ENCODE measurements around the gene ZNF260. TPM values are rescaled to one million over a fixed set of nuclear protein-coding genes. Genes with fewer than 3 reads are reported as not detected.

Gene ZNF260
- 10 to 100 TPM in 1 of 4 donors, 1 to 10 TPM in 3; 1.3 to 16.3 (median 3.2) TPM for total RNA-seq

- H3K27me3 ChIP-seq = no peaks in the 10 kb centered on the region
- peaks cover 0 to 38% of the 10 kb centered on the region in 2 donors for H3K36me3 ChIP-seq
- TF ChIP-seq CTCF (IDR thresholded peaks at IDR 0.05 in 4 of 5, conservative IDR thresholded peaks at IDR 0.05 in 1 of 5) = no peak
- peak; percentile 43 to 56 for TF ChIP-seq POLR2A (IDR thresholded peaks at IDR 0.05)
- in situ Hi-C loops (cut with MboI; ENCODE audit: low sequenced_read_pairs in 4 of 4) = no loop called here
- ATAC-seq (peak; percentile 99), DNase-seq (peak; percentile 96)
- H3K4me3 ChIP-seq = peak within 1 kb of the TSS; percentile 71 to 83 (median 80)
- intact Hi-C loops (cut with DNase I; ENCODE audit: low total_unique reads) = loop anchor here (1.0 to 2.0 kb wide), 8 partner anchors 39 to 938 kb away; partner anchors contain the start of genes ZNF146, ZNF345, ZNF527 and ZNF529
- H3K4me1 ChIP-seq = peaks cover 16 to 17% of the 10 kb centered on the region in 2 donors
- peaks cover 0 to 28% (median 8%) of the 10 kb centered on the region in 3 donors for H3K9me3 ChIP-seq
- peak within 1 kb of the TSS; percentile 83 to 94 (median 90) for H3K27ac ChIP-seq
Measured at GRCh38 chr19:36528194-36528920, at the start of gene ZNF260. ZNF260 (minus strand) TSS chr19:36528271; CDS start chr19:36515238, 13,033 bp downstream.

- Histone ChIP-seq H3K36me3 (peaks cover 13 to 68% of the 10 kb centered on the region in 2 donors), H3K27ac (no peak overlapping the region), H3K4me1 (peaks cover 9 to 10% of the 10 kb centered on the region in 2 donors), H3K4me3 (no peak overlapping the region), H3K27me3 (no peaks in the 10 kb centered on the region), H3K9me3 (peaks cover 0 to 8% (median 4%) of the 10 kb centered on the region in 3 donors)
- intact Hi-C loops (cut with DNase I; ENCODE audit: low total_unique reads) (loop anchor here (10.0 kb wide), 1 partner anchor 107 kb away; the partner anchor contains the start of gene ZNF567), in situ Hi-C loops (cut with MboI; ENCODE audit: low sequenced_read_pairs in 4 of 4) (no loop called here)
- no peak for TF ChIP-seq CTCF (IDR thresholded peaks at IDR 0.05 in 4 of 5, conservative IDR thresholded peaks at IDR 0.05 in 1 of 5)
- no peak for TF ChIP-seq POLR2A (IDR thresholded peaks at IDR 0.05)
- ATAC-seq (no peak), DNase-seq (no peak)
Measured at GRCh38 chr19:36577271-36577996, 49.4 kb upstream of the ZNF260 start.

GRCh38 chr19:36574741-36575140, 46.7 kb upstream of the ZNF260 start:
- Histone ChIP-seq H3K4me3 (no peak overlapping the region), H3K36me3 (peaks cover 10 to 60% of the 10 kb centered on the region in 2 donors), H3K9me3 (no peaks in the 10 kb centered on the region), H3K4me1 (peaks cover 16 to 17% of the 10 kb centered on the region in 2 donors), H3K27ac (no peak overlapping the region), H3K27me3 (no peaks in the 10 kb centered on the region)
- no peak for DNase-seq
- intact Hi-C loops (cut with DNase I; ENCODE audit: low total_unique reads) (loop anchor here (5.0 to 10.0 kb wide), 4 partner anchors 110 to 643 kb away; partner anchors contain the start of genes ZFP14, ZNF383, ZNF567 and ZNF790), in situ Hi-C loops (cut with MboI; ENCODE audit: low sequenced_read_pairs in 4 of 4) (no loop called here)
- ATAC-seq = no peak
- TF ChIP-seq CTCF (IDR thresholded peaks at IDR 0.05 in 4 of 5, conservative IDR thresholded peaks at IDR 0.05 in 1 of 5) (no peak), POLR2A (IDR thresholded peaks at IDR 0.05) (no peak)

- DNase-seq (no peak), ATAC-seq (no peak)
- Histone ChIP-seq H3K27me3 (no peaks in the 10 kb centered on the region), H3K4me1 (peaks cover 16 to 17% of the 10 kb centered on the region in 2 donors), H3K9me3 (peaks cover 0 to under 1% (median 0%) of the 10 kb centered on the region in 3 donors), H3K4me3 (peak overlapping the region; percentile 85 to 100 (median 94)), H3K36me3 (peaks cover 9 to 60% of the 10 kb centered on the region in 2 donors), H3K27ac (peak overlapping the region; percentile 81 to 91 (median 88))
- in situ Hi-C loops (cut with MboI; ENCODE audit: low sequenced_read_pairs in 4 of 4) (no loop called here), intact Hi-C loops (cut with DNase I; ENCODE audit: low total_unique reads) (loop anchor here (1.0 to 10.0 kb wide), 9 partner anchors 46 to 643 kb away; partner anchors contain the start of genes ZFP14, ZNF260, ZNF345 and ZNF383)
- no peak for TF ChIP-seq CTCF (IDR thresholded peaks at IDR 0.05 in 4 of 5, conservative IDR thresholded peaks at IDR 0.05 in 1 of 5)
- TF ChIP-seq POLR2A (IDR thresholded peaks at IDR 0.05) = no peak
Measured at GRCh38 chr19:36573895-36574720, 46.0 kb upstream of the ZNF260 start.

All from gastrocnemius medialis (tissue), 4 donors.